Smooth muscle cell of the brain vasculature (primary cell): Measurements from ENCODE around the gene VPS33B.
"Not testable (repeated sequence)": the region's sequence is repeated elsewhere in the genome, so short reads cannot be mapped to it uniquely, and the experiment has no call there.

Source experiments
- DNase-seq: peaks from one replicate; pipeline ENCODE4 v3.0.0-alpha.2; 2012; ENCODE audit warnings: low read depth, low spot score

Gene VPS33B

DNA sequence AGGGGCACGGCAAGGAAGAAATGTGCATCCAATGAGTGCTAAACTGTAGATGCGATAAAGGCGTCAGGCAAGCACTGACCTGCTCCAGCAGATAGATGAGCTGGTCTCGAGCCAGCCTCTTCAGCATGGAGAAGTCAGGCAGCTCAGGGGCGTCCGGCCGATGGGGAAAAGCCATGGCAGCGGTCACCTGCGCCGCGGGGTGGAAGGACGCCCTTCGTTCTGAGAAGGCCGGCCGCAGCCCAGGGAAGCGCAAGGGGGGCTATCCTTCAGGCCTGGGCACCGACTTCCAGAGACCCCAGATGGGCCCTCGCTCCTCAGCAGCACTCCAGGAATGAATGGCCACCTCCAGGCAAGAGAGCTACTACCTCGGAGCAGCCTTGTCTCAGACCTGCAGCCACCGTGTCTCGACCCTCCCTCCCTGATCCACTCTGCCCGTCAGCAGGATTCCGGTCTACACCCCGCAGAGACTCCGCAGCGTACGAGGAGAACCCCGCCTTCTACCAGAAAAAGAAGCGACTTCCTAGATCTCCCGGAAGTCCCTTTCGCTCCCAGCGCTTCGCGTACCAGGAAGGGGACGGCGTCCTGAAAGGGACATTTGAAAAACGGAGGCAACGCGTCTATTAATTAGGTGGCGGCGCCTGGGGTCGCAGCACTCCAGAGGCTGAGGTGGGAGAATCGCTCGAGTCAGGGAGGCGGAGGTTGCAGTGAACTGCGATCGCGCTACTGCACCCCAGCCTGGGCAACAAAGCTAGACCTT is at the start of gene VPS33B:
Gene VPS33B (minus strand): TSS at position 520 of the 757 bp plus-strand sequence. CDS start 345 bp downstream, at position 175.
- DNase-seq = peak; percentile 49

DNA sequence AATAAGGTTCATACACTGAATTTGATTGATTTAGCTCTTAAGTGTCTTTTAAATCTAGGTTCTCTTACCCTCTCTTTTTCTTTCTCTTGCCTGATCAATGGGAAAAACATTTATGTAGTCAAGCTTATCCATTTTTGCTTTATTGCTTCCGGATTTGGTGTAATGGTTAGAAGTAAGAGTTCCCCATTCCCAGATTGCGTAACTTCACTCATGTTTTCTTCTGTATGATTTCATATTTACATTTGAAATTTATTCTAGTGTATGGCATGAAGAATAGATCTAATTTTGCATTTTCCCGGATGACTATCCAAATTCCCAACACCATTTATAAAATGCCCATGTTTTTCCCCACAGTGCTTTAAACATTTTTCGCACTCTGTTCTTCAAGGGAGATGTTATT is 49.8 kb upstream of the VPS33B start:
- no peak for DNase-seq

DNA sequence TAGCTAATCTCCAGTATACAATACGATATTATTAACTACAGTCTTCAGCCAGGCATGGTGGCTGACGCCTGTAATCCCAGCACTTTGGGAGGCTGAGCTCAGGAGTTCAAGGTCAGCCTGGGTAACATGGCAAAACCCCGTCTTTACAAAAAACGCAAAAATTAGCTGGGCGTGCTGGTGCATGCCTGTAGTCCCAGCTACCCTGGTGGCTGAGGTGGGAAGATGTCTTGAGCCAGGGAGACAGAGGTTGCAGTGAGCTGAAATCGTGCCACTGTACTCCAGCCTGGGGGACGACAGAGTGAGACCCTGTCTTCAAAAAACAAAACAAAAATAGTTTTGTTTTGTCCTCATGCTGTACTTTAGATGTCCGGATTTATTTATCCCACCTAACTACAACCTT is 48.5 kb upstream of the VPS33B start:
- DNase-seq = no peak

DNA sequence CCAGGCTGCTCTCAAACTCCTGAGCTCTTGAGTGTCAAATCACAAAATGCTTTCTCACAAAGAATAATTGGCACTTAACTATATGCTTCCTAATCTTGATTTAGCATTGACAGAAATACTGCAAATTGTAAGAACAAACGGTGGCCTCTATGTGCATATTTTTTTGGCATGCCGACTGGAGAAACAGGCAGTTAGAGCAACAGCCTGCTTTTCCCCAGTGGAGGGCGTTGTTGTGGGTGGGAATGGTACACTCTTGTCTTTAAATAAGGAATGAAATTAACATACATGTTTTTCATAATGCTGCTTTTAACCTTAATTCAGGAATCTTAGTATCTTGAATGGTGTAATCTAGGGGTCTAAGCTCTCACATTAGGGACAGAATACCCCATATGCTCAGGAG is 46.6 kb upstream of the VPS33B start:
- DNase-seq = no peak

GRCh38 chr15:91068436-91068835 is 46.0 kb upstream of the VPS33B start:
- no peak for DNase-seq

GRCh38 chr15:91067036-91067435 is 44.6 kb upstream of the VPS33B start:
- no peak for DNase-seq

GRCh38 chr15:91065505-91065904 is 43.1 kb upstream of the VPS33B start:
- no peak for DNase-seq

GRCh38 chr15:91061997-91062396 is 39.6 kb upstream of the VPS33B start:
- no peak for DNase-seq

DNA sequence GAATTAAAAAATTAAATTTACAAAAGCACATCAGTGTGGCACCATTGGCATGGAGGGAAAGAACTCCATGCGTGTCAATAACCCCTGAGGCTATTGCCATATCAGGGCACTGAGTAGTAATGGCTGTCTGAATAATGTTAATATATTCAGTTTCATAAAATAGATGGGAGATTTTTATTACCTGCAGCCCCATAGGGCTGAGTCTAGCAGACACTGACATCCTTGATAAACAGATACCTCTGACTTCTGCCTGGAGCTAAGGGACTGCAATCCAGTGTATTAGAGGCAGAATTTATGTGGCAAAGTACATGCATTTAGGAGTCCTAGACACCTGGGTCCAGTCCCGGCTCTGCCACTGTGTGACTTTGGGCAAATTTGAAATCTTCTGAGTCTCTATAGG is 38.8 kb upstream of the VPS33B start:
- DNase-seq = no peak

GRCh38 chr15:91055548-91056331 is 33.3 kb upstream of the VPS33B start:
- DNase-seq = no peak

DNA sequence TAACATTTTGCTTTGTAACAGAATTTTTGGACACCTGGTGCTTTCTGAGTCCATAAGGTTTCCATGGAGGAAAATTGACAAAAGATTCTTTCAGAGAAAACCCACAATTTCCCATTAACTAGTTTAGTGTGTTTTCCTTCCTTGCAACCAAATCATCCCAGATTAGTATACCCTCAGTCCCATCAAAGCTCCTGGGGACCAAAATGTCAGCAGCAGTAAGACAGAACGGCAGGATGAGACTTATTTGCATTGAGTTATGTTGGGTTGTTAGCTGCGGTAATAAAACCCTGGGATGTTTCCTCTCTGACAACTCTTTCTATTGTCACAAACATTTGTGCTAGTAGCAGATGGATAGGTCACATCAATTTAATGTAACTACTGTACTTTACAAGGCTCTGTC is 32.4 kb upstream of the VPS33B start:
- no peak for DNase-seq

GRCh38 chr15:91051248-91051647 is 28.9 kb upstream of the VPS33B start:
- no peak for DNase-seq

DNA sequence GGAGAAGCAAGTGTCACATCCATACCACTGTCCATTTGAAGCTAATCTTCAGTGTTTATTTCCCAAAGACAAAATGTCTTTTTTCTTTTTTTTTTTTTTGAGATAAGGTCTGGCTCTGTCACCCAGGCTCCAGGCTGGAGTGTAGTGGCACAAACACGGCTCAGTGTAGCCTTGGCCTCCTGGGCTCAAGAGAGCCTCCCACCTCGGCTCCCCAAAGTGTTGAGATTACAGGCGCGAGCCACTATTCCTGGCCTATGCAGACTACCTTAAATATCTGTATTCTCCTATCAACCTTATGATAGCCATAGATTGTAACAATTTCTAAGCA is 27.7 kb upstream of the VPS33B start:
- DNase-seq = no peak

GRCh38 chr15:91049378-91050127 is 27.2 kb upstream of the VPS33B start:
- DNase-seq = peak; percentile 41

DNA sequence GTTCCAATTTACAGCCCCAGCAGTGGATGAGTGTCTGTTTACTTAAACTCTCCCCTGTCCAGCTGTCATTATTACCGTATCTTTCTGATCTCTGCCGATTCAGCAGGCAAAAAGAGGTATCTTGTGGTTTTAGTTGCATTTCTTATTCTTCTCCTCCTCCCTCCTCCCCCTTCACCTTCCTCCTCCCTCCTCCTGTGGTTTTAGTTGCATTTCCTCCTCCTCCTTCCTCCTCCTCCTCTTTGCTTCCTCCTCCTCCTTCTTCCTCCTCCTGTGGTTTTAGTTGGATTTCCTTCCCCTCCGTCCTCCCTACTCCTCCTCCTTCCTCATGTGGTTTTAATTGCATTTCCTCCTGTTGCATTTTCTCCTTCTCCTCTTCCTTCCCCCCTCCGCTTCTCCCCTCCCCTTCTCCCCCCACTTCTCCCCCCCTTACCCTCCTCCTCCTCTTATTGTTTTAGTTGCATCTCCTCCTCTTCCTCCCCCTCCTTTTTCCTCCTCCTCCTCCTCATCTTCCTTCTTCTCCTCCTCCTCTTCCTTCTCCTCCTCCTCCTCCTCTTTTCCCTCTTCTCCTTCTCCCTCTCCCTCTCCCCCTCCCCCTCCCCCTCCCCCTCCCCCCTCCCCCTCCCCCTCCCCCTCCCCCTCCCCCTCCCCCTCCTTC is 25.3 kb upstream of the VPS33B start:
- DNase-seq = no peak

GRCh38 chr15:91046056-91046455 is 23.7 kb upstream of the VPS33B start:
- not testable (repeated sequence) for DNase-seq

GRCh38 chr15:91045065-91045464 is 22.7 kb upstream of the VPS33B start:
- DNase-seq = no peak

- no peak for DNase-seq
Observed at GRCh38 chr15:91043202-91043874, 20.9 kb upstream of the VPS33B start.

DNA sequence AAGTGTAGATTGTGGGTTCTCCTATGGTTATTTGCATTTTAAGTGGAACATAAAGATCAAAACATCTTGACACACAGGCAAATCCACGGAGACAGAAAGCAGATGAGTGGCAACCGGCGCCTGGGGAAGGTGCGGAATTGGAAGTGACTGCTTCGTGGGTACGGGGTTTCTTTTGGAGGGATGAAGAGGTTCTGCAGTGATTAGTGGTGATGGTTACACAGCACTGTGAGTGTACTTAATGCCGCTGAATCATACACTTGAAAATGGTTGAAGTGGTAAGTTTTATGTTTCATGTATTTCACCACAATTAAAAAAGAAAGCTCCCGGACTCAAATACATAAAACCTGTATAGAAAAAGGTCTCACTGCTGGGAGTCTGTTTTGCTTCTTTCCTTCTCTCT is 18.5 kb upstream of the VPS33B start:
- no peak for DNase-seq

DNA sequence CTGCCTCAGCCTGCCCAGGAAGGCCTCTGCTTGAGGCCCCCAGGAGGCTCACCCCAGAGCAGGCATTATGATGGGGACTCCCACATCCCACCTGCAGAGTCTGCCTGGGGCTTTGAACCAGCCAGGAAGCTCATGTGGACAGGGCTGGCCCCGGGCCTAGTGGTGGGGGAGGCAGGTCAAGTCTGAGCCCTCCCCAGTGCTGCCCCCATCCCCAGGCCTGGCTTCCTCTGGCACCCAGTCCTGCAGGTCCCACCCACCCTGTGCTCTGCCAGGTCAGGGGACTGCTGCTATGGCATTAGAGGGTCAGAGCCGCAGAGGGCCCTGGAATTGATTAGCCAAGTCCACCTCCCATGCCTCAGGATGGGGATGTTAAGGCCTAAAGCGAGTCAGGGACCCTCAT is 17.6 kb upstream of the VPS33B start:
- DNase-seq = no peak
